KMS-11 (cell line): ENCODE results near the gene ZNF205.

Experiments
- H2AFZ ChIP-seq: fragments of 200-600 bp; sonication (generic); 2 replicates; pipeline ENCODE4 v1.6.1; 2016; ENCODE audit warnings: antibody characterized with exemption, mixed run types, low read depth
- H3K27ac ChIP-seq: fragments of 200-600 bp; sonication (generic); 2 replicates; pipeline ENCODE4 v1.6.1; 2016; ENCODE audit warnings: mild to moderate bottlenecking, mixed run types
- H3K27me3 ChIP-seq: fragments of 200-600 bp; sonication (generic); 2 replicates; pipeline ENCODE4 v1.6.1; 2017; ENCODE audit warnings: mild to moderate bottlenecking, low read depth, mixed run types, moderate library complexity; ENCODE audit not compliant: insufficient read depth
- H3K36me3 ChIP-seq: fragments of 200-600 bp; sonication (generic); 2 replicates; pipeline ENCODE4 v1.6.1; 2017; ENCODE audit warnings: mild to moderate bottlenecking, mixed run types; ENCODE audit not compliant: insufficient read depth
- H3K4me1 ChIP-seq: fragments of 200-600 bp; sonication (generic); 2 replicates; pipeline ENCODE4 v1.6.1; 2016; ENCODE audit warnings: mild to moderate bottlenecking, low read depth, mixed run types; ENCODE audit not compliant: poor library complexity, severe bottlenecking
- H3K4me2 ChIP-seq: fragments of 200-600 bp; sonication (generic); 2 replicates; pipeline ENCODE4 v1.7.0; 2016; ENCODE audit warnings: mild to moderate bottlenecking, mixed run types
- H3K4me3 ChIP-seq: fragments of 200-600 bp; sonication (generic); IDR thresholded peaks from 2 replicates; pipeline ENCODE4 v1.6.1; 2017; ENCODE audit warnings: low read depth, low read length, mixed read lengths; ENCODE audit not compliant: insufficient read depth
- H3K79me2 ChIP-seq: fragments of 200-600 bp; sonication (generic); 2 replicates; pipeline ENCODE4 v1.6.1; 2016; ENCODE audit warnings: low read depth, mixed run types; ENCODE audit not compliant: insufficient read depth
- H3K9ac ChIP-seq: fragments of 200-600 bp; sonication (generic); 2 replicates; pipeline ENCODE4 v1.6.1; 2016; ENCODE audit warnings: mild to moderate bottlenecking, mixed run types
- H4K20me1 ChIP-seq: fragments of 200-600 bp; sonication (generic); 2 replicates; pipeline ENCODE4 v1.6.1; 2016; ENCODE audit warnings: mild to moderate bottlenecking, mixed run types; ENCODE audit not compliant: insufficient read depth
- TF ChIP-seq, protein P1 (sequence below): fragments of 200-600 bp; sonication (generic); conservative IDR thresholded peaks from 2 replicates; pipeline ENCODE4 v1.6.1; 2017; ENCODE audit warnings: low read depth, mild to moderate bottlenecking, antibody characterized with exemption, low read length, moderate library complexity, mixed read lengths

Gene ZNF205

DNA sequence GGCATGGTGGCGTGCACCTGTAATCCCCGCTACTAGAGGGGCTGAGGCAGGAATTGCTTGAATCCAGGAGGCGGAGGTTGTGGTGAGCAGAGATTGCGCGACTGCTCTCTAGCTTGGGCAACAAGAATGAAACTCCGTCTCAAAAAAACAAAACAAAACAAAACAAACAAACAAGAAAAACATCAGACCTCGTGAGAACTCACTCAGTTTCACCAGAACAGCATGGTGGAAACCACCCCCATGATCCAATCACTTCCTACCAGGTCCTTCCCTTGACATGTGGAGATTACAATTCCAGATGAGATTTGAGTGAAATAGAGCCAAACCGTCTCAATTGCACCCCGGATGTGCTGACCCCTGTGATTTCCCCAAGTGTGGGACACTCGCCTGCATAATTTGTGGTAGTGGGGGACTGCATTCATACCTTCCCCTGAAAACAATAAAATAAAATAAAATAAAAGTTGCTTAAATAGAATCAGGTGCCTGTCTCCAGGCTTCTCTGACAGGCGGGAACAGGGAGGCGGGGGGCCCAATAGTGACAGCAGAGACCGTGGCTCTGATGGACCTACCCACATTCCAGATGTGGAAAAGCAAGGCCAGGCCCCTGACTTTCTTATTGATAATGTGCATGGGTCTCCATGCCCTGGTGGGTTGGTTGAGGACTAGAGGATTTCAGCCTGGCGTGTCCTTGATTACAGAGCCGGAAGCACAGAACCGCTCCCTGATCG, 26.4 kb upstream of the ZNF205 start:
- no peaks in the 10 kb centered on the region for H3K4me1 ChIP-seq
- TF ChIP-seq, protein P1, sequence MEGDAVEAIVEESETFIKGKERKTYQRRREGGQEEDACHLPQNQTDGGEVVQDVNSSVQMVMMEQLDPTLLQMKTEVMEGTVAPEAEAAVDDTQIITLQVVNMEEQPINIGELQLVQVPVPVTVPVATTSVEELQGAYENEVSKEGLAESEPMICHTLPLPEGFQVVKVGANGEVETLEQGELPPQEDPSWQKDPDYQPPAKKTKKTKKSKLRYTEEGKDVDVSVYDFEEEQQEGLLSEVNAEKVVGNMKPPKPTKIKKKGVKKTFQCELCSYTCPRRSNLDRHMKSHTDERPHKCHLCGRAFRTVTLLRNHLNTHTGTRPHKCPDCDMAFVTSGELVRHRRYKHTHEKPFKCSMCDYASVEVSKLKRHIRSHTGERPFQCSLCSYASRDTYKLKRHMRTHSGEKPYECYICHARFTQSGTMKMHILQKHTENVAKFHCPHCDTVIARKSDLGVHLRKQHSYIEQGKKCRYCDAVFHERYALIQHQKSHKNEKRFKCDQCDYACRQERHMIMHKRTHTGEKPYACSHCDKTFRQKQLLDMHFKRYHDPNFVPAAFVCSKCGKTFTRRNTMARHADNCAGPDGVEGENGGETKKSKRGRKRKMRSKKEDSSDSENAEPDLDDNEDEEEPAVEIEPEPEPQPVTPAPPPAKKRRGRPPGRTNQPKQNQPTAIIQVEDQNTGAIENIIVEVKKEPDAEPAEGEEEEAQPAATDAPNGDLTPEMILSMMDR, result no peak
- no peaks in the 10 kb centered on the region for H4K20me1 ChIP-seq
- H3K4me2 ChIP-seq, result no peak overlapping the region
- H3K36me3 ChIP-seq, result no peaks in the 10 kb centered on the region
- no peak overlapping the region for H3K9ac ChIP-seq
- no peaks in the 10 kb centered on the region for H3K79me2 ChIP-seq
- no peak overlapping the region for H2AFZ ChIP-seq
- peaks cover 31% of the 10 kb centered on the region; the same call in 1 of the 2 replicates for H3K27me3 ChIP-seq
- H3K4me3 ChIP-seq, result no peak overlapping the region
- no peak overlapping the region for H3K27ac ChIP-seq

DNA sequence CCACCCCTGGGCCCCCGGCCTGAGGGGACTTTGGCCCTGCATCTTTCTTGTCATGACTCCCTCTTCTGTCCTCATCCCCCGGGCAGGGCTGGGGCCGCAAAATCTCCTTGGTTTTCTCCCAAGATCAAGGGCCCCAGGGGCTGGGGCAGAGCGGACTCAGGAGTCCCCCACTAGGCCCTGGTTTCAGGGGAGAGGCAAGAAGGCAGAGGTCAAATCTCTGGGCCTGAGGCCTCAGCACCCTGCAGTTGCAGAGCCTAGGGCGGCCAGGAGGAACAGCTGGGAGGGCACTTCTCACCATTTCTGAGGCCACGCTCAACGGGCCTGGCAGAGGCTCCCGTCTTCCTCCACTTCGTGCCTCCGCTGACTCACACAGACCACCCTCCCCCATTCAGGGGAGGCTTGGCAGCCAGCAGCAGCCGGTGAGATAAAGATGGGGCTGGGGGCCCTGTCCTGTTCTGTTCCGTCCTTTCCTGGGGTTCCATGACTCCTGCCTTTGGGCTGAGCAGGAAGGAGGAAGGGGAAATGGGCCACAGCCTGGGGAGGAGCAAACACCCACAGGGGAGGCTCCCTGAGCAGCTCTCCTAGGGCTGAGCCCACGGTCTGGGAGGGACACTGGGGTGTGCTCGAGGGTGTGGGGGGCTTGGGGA, 25.7 kb upstream of the ZNF205 start:
- TF ChIP-seq, protein P1, result no peak
- no peaks in the 10 kb centered on the region for H3K79me2 ChIP-seq
- no peak overlapping the region for H2AFZ ChIP-seq
- no peak overlapping the region for H3K9ac ChIP-seq
- no peak overlapping the region for H3K4me2 ChIP-seq
- no peak overlapping the region for H3K27ac ChIP-seq
- no peaks in the 10 kb centered on the region for H3K4me1 ChIP-seq
- H3K36me3 ChIP-seq, result no peaks in the 10 kb centered on the region
- H3K4me3 ChIP-seq, result no peak overlapping the region
- no peaks in the 10 kb centered on the region for H4K20me1 ChIP-seq
- peaks cover 35% of the 10 kb centered on the region; the same call in 1 of the 2 replicates for H3K27me3 ChIP-seq

DNA sequence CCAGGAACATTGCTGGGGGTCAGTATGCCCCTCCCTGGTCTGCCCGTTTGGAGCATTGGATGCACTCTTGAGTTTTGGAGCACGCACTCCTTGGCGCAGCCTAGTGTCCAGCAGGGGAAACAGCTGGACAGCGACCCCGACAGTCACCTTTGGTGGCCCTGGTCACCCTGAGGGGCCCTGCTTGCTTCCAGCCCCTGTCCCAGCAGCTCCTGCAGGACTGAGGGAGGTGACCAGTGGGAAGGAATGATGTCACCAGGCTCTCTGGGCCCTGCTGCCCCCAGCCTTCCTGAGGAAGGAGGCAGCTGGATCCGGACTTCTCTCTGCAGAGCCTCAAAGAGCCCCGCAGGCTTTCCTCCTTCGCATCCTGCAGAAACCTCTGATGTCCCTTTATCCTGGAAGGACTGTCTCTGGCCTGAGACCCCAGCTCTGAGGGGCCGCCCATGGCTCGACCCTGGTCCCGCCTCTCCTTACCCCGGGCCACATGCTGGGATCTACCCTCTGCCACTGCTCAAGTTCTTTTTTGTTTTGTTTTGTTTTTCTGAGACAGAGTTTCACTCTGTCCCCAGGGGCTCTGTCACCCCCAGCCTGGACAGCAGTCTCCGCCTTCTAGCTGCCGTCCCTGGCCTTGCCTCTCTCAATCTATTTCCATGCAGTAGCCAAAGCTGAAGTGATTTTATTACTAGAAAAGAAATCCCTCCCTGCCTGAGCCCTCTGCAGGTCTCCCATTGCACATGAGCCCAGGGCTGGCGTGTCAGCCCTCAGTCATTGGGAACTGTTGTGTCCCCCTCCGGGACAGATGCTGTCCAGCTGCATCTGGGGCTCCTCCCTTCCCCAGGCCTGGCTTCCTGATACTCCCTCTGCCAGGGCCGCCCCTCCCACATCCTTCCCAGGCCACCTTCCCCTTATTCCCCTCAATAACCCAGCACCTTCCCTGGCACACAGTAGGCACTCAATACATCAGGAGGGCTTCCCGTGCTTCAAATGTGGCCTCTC, 24.8 kb upstream of the ZNF205 start:
- H3K4me3 ChIP-seq, result no peak overlapping the region
- H3K27ac ChIP-seq, result no peak overlapping the region
- TF ChIP-seq, protein P1, result no peak
- no peak overlapping the region for H3K4me2 ChIP-seq
- H3K4me1 ChIP-seq, result no peaks in the 10 kb centered on the region
- no peaks in the 10 kb centered on the region for H3K36me3 ChIP-seq
- peaks cover 39% of the 10 kb centered on the region for H3K27me3 ChIP-seq
- H2AFZ ChIP-seq, result no peak overlapping the region
- no peaks in the 10 kb centered on the region for H4K20me1 ChIP-seq
- no peak overlapping the region for H3K9ac ChIP-seq
- H3K79me2 ChIP-seq, result no peaks in the 10 kb centered on the region

DNA sequence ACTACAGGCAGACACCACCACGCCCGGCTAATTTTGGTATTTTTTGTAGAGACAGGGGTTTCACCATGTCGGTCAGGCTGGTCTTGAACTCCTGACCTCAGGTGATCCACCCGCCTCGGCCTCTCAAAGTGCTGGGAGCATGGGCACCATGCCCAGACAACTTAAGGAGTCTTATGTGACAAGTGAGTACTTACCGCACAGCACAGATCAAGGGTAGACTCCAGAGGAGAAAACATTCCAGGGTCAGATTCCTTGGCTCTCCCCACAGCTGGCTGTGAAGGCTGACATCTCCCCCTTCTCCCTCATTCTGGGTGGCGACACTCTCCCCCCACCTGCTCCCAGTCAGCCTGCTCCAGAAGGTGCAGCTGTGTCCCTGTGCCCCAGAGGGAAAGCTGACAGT, 23.9 kb upstream of the ZNF205 start:
- Histone ChIP-seq H3K4me1 (no peaks in the 10 kb centered on the region), H3K4me3 (no peak overlapping the region), H3K27me3 (peaks cover 43% of the 10 kb centered on the region), H3K9ac (no peak overlapping the region), H2AFZ (no peak overlapping the region), H3K27ac (no peak overlapping the region), H3K36me3 (no peaks in the 10 kb centered on the region), H3K4me2 (no peak overlapping the region), H3K79me2 (no peaks in the 10 kb centered on the region), H4K20me1 (no peaks in the 10 kb centered on the region)
- TF ChIP-seq, protein P1, result no peak
